ENCODE results near the gene CMYA5.
A peak's percentile ranks its signal among the peaks of the same experiment; 100 is the strongest.

GRCh38 chr5:79791843-79792242 lies 102.2 kb downstream of the CMYA5 start:
- TF ChIP-seq MAX (IDR thresholded peaks at IDR 0.05): no peak
- no peak for TF ChIP-seq CTCF (IDR thresholded peaks at IDR 0.05; ENCODE audit: low read depth, low read length, missing input control)
- peak in 1 of 2 donors; percentile 45 for TF ChIP-seq RAD21 (IDR thresholded peaks at IDR 0.05)
- TF ChIP-seq RXRA (IDR thresholded peaks at IDR 0.05): peak in 1 of 2 donors; percentile 13
- TF ChIP-seq ATF3 (IDR thresholded peaks at IDR 0.05): no peak
- no peak for TF ChIP-seq FOXA2 (IDR thresholded peaks at IDR 0.05)
